Ishikawa (cell line): ENCODE data around the gene GALNT11.

Experiments used
- CEBPB ChIP-seq: IDR thresholded peaks from 2 replicates; pipeline ENCODE4 v1.6.1; 2012
- CREB1 ChIP-seq: IDR thresholded peaks from 2 replicates; pipeline ENCODE4 v1.6.1; 2012; ENCODE audit warnings: low read depth
- EGR1 ChIP-seq: IDR thresholded peaks from 2 replicates; pipeline ENCODE4 v1.6.1; 2012
- EP300 ChIP-seq: IDR thresholded peaks from 2 replicates; pipeline ENCODE4 v1.6.1; 2012; ENCODE audit warnings: borderline replicate concordance
- FOXM1 ChIP-seq: IDR thresholded peaks from 2 replicates; pipeline ENCODE4 v1.6.1; 2012; ENCODE audit warnings: low read depth, borderline replicate concordance
- NFIC ChIP-seq: IDR thresholded peaks from 2 replicates; pipeline ENCODE4 v1.6.1; 2012
- RAD21 ChIP-seq: IDR thresholded peaks from 2 replicates; pipeline ENCODE4 v1.6.1; 2012; ENCODE audit warnings: low read depth
- TAF1 ChIP-seq: IDR thresholded peaks from 2 replicates; pipeline ENCODE4 v1.6.1; 2012; ENCODE audit warnings: low read depth, mild to moderate bottlenecking
- TCF12 ChIP-seq: IDR thresholded peaks from 2 replicates; pipeline ENCODE4 v1.6.1; 2012; ENCODE audit warnings: low read depth
- TEAD4 ChIP-seq: IDR thresholded peaks from 2 replicates; pipeline ENCODE4 v1.6.1; 2012
- YY1 ChIP-seq: IDR thresholded peaks from 2 replicates; pipeline ENCODE4 v1.6.1; 2012; ENCODE audit warnings: low read depth
- ZBTB7A ChIP-seq: IDR thresholded peaks from 2 replicates; pipeline ENCODE4 v1.6.1; 2012; ENCODE audit warnings: low read depth
- TF ChIP-seq, protein P1 (sequence below): IDR thresholded peaks from 2 replicates; pipeline ENCODE4 v1.6.1; 2012

DNA sequence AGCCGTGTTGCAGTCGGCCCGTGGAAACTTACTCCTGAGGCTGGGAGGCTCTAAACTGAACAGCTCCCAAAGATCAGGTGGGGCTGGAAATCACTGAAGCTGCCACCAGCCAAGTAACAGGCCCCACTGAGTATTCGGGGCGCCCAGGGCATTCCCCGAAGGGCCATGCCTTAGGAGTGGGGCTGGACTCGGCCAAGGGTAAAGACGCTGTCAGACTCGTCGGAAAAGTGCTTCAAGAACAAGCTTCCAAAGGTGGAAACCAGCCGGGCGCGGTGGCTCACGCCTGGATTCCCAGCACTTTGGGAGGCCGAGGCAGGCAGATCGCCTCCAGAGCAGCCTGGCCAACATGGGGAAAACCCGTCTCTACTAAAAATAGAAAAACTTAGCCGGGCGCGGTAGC is 102.8 kb downstream of the GALNT11 start:
- TF ChIP-seq YY1 (no peak), FOXM1 (no peak), CEBPB (no peak), CREB1 (no peak), EGR1 (no peak), EP300 (no peak), ZBTB7A (no peak), TEAD4 (no peak), TCF12 (no peak), NFIC (no peak), TAF1 (no peak), RAD21 (no peak)
- TF ChIP-seq, protein P1, sequence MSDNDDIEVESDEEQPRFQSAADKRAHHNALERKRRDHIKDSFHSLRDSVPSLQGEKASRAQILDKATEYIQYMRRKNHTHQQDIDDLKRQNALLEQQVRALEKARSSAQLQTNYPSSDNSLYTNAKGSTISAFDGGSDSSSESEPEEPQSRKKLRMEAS, result no peak
